GM20000 (cell line): ENCODE measurements around the gene MYL5.
"Not testable (repeated sequence)": the region's sequence is repeated elsewhere in the genome, so short reads cannot be mapped to it uniquely, and the experiment has no call there.

Experiments
- DNase-seq: peaks from one replicate; pipeline ENCODE4 v3.0.0; 2012; ENCODE audit warnings: low spot score
- CTCF ChIP-seq: IDR thresholded peaks from 2 replicates; pipeline ENCODE4 v1.5.1; 2012; ENCODE audit warnings: mild to moderate bottlenecking, control low read depth; ENCODE audit errors: extremely low read depth, missing control alignments

MYL5 gene

DNA sequence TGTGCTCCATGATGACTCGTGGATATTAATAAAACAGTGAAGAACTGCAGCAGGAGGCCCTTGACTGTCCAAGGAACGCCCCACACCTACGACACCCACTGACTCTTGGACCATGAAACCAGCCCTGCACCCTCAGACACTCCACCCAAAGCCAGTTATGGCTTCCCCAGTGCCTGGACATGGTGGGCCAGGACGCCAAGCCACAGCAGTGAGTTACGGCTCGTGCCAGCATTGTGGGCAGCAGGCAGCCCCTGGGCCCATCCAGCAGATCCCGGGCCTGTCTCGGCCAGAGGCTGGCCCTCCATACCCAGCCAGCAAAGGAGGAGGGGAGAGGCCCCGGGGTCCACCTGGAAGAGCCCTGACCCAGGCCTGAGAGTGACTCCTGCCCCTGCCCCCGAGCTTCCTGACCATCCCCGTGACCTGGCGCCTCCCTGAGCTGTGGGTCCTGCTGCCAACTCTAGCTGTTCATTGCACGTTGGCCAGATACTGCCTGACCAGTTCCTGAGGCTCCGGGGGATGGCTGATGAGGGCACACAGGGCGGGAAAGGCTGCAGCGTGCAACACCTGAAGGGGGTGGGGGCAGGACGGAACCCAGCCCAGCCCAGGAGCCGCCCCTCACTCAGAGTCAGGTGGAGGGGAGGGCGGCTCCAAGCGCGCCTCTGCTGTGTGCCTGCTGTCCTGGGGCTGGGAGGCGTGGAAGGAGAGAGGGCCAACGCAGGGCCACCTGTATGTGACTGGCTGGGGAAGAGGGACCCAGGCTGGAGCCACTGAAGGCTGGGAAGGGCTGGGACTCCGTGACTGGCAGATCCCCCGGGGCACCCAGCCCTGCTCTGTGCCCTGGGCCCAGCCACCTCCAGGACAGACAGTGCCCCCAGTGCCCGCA, 13.9 kb downstream of the MYL5 start:
- no peak for TF ChIP-seq CTCF
- no peak for DNase-seq

DNA sequence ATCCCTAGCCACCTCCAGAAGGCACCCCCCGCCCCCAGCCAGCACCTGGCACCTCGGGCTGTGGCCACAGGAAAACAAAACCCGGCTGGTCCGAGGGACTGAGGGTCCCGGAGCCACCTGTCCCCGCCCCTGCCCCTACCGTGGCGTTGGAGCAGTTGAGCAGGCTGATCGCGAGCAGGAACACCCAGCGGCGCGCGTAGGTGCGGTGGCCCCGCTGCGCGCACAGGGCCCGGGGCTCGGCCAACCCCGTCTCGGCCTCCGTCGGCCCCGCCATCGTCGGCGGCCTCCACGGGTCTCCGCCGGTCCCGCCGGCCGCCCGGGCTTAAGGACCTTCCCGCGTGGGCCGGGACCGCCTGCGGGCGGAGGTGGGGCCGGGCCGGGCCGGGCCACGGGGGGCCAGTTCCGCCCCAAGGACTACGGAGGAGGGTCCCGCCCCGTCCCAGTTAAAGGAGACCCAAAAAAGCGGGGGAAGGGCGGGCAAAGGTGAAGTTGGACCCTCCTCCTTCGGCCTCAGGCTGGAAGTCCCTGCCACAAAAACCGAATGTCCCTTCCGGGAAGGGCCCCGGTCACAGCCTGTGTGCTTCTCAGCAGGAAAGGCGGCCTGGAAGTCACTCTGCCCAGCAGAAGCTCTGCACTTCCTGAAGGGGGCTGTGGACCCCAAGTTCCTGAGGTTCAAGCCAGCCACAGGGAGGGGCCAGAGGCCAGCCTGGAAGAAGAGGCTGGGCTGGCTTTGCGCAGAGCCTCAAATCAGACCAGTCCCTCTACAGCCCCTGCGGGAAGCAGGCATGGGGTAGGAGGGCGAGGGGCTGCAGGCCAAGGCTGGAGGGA, 14.7 kb downstream of the MYL5 start, which contains the start of gene SLC49A3:
TSS of gene SLC49A3 (minus strand) at position 298 of the 828 bp plus-strand sequence. CDS start at position 274, 24 bp downstream.
- peak; percentile 61 for DNase-seq
- TF ChIP-seq CTCF: no peak

DNA sequence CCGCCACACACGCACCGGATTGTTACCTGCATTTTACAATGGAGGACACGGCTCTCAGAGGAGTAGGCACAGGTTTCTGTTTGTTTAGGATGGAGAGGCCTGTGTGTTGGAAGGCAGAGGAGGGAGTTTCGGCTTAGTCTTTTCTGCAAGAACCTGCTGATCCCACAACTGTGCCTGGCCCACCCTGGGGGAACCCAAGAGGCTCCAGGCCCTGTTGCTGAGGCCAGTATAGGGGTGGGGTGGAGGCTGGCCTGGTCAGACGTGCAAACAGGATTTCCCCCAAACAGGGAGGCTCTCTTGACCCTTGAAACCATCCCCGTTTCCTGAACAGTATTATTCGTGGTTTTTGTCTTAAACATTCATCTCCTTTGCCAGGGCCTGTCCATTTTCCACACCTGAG, 15.4 kb downstream of the MYL5 start:
- DNase-seq: no peak
- no peak for TF ChIP-seq CTCF

DNA sequence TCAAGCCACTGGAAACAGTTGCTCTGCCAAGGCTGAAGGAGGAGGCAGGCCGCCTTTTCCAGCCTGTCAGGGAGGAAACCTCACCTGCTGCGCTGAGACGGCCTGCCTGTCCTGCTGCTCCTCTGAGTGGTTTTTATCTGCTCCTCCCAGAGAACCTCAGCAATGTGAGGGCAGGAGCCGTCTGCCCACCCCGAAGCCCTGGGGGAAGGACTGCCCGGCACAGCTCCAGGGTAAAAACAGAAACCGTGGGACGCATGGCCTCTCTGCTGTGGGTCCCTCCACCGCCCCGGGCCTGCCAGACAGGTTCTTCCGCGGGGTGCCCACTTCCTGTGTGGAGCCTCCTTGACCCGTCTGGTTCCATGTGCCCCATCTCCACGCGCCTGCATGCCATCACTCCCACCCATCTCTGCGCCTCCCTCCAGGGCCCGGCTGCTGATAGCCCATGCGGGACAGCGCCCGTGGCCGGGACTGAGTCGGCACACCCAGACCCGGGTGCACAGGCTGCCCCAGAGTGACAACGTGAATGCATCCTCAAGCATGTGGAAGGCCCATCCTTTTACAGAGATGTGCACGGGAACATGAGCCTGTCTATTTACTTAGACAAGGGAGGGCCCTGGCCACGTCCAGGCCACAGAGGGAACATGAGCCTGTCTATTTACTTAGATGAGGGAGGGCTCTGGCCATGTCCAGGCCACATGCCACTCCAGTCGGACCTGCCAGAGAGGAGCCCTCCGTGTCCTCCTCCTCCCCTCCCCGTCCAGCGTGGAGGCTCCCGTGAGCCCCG, 18.6 kb downstream of the MYL5 start:
- no peak for DNase-seq
- TF ChIP-seq CTCF: no peak

- DNase-seq: not testable (repeated sequence)
These were observed 20.1 kb downstream of the MYL5 start for GRCh38 chr4:694341-694940.

DNA sequence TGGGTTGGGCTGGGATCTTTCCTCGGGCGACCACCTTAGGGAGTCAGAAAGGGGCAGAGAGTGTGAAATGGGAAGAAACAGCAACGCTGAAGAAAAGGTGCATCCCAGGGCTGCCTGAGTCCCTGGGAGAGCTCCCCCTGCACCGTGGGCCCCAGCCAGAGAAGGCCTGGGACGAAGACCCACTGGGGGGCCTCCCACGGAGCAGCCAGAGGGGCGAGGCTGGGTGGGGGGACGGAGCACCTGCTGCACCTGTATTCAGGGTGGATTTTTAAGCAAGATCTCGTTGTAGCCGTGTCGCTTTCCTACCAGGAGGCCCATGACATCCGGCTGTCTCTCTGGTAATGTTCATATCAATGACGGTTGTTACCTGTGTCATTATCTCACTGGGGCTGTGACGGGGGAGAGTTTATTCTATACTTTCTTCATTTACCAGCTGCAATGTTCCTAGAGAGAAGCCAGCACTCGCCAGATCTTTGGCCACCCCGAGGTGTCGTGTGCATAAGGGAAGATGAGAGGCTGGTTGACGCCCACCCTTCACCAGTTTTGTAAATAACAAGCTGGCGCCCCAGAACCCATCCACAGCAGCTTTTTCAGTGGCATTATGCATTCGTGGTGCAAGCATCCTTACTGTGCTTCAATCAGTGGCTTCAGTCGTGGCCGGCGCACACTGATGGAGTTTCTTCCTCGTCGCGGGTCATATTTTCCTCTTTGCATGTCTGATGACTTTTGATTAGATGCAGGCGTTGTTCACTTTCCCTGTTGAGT, 25.7 kb downstream of the MYL5 start:
- DNase-seq: no peak
- no peak for TF ChIP-seq CTCF
